ENCODE measurements around the gene MADCAM1. TPM values are rescaled to one million over a fixed set of nuclear protein-coding genes. Genes with fewer than 3 reads are reported as not detected.
A peak's percentile ranks its signal among the peaks of the same experiment; 100 is the strongest.

Gene MADCAM1
- polyA plus RNA-seq, 3 donors: 3.4 to 6.5 (median 3.6) TPM

DNA sequence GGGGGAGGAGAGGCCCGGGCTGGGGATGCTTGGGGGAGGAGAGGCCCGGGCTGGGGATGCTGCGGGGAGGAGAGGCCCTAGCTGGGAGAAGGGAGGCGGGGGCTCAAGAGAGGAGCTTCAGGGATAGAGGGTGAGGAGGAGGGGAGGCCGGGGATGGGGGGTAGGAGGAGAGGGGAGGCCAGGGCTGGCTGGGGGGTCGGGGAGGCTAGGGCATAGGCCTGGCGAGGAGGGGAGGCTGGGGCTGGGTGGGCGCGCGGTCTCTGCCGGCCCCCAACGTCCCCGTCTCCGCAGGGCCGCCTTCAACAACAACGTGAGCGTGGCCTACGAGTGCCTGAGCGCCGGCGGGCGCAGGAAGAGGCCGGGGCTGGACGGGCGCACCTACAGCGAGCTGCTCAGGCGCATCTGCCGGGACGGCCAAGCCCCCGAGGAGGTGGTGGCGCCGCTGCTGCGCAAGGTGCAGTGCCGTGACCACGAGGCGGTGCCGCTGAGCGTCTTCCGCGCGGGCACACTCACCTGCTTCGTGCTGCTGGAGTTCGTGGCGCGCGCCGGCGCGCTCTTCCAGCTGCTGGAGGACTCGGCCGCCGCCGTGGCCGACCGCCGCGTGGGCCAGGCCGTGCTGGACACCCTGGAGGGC lies 22.4 kb downstream of the MADCAM1 start:
- peak in 1 of 11 donors; percentile 50 for DNase-seq (ENCODE audit: extremely low read depth in 1 of 11, low read depth in 9 of 11, low spot score in 4 of 11)

DNA sequence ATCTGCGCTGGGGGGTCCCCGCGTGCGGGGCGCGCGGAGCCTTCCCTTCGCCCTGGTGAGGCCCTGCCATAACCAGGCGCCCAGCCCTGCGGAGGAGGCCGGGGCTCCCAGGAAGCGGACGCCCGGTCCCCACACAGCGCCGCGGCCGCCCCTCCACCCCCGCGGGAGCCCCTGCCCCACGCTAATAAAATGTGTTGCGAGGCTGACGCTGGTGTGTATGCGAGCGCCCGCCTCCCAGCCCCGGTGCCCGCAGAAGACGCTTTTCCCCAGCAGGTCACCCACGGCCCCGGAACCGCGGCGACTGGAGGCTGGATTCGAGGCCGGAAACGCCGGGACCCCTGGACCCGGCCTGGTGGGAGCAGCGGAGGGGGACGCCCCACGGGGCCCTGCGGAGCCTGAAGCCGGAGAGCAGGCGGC lies 23.2 kb downstream of the MADCAM1 start:
- no peak for DNase-seq (ENCODE audit: extremely low read depth in 1 of 11, low read depth in 9 of 11, low spot score in 4 of 11)

DNA sequence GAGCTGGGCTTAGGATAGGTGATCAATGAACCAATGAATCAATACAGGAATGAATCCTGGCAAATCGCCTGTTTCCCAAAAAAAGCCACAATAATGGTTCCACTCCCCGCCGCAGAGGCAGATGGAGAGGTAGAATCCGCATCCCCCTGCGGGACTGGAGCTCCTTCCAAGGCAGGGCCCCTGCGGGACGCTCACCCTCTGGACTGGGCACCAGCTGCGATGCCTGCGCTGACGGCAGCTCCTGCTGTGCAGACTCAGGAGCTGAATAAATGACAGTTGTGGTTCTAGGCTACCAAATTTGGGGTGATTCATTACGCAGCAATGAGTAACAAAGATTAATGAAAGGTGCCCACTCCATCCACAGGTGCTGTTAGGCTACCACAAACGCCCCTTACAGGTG lies 26.4 kb downstream of the MADCAM1 start:
- DNase-seq (ENCODE audit: extremely low read depth in 1 of 11, low read depth in 9 of 11, low spot score in 4 of 11): no peak

GRCh38 chr19:524062-524674 lies 27.9 kb downstream of the MADCAM1 start:
- no peak for DNase-seq (ENCODE audit: extremely low read depth in 1 of 11, low read depth in 9 of 11, low spot score in 4 of 11)

GRCh38 chr19:525029-525428 lies 28.7 kb downstream of the MADCAM1 start:
- no peak for DNase-seq (ENCODE audit: extremely low read depth in 1 of 11, low read depth in 9 of 11, low spot score in 4 of 11)

- DNase-seq (ENCODE audit: extremely low read depth in 1 of 11, low read depth in 9 of 11, low spot score in 4 of 11): no peak
Measured at GRCh38 chr19:525857-526419, 29.7 kb downstream of the MADCAM1 start.

DNA sequence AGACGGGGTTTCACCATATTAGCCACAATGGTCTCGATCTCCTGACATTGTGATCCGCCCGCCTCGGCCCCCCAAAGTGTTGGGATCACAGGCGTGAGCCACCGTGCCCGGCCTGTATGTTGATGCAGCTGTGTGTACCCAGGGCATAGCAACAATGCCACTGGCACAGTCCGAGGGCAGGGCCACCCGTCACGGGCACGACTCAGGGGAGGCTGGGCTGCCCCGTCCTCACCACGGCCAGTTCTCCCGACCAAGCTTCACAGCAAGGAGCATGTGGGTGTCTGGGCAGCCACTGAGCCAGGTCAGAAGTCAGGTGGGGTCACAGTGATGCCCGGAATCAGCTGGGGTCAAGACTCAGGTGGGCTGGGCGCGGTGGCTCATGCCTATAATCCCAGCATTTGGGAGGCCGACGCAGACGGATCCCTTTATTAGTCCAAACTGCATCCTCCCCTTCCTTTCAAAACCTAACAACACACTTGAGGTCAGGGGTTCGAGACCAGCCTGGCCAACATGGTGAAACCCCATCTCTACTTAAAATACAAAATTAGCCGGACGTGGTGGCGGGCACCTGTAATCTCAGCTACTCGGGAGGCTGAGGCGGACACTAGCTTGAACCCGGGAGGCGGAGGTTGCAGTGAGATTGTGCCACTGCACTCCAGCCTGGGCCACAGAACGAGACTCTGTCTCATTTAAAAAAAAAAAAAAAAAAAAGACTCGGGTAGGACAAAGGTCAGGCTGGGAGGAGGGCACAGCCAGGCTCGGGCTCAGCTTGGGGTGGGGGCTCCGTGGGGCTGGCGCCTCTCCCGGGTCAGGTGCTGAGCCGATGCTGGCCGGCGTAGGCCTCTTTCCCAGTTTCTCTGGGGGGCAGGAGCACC lies 34.1 kb downstream of the MADCAM1 start:
- DNase-seq (ENCODE audit: extremely low read depth in 1 of 11, low read depth in 9 of 11, low spot score in 4 of 11): no peak

DNA sequence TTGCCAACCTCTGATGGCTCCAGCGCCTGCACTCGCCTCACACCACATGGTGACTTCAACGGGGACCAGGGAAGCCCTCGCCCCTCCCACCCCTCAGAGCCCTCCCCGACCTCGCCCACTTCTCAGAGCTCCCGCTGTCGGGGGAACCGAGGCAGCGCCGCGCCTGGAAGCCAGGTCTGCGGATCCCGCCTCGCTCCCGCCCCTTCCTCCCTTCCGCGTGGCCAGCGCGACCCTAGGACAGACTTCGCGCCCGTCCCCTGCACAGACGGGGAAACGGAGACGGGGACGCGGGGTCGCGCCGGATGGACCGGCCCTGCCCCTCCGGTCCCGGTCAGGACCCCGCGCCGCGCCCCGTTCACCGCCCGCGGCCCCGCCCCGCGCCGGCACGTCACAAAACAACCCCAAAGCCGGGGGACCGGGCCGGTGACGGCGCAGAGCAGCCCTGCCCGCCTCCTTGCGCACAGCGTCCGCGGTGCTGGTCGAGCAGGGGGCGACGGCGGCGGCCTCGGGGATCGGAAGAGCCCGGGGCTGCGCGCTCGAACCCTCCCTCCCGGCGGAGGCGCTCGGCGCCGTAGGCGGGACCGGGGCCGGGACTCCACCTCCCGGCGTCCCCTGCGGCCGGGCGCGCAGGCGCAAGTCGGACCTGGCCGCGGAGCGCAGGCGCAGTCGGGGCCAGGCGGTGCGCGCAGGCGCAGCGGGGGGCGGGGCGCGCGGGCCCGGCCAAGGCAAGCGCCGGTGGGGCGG lies 34.9 kb downstream of the MADCAM1 start:
- DNase-seq (ENCODE audit: extremely low read depth in 1 of 11, low read depth in 9 of 11, low spot score in 4 of 11): peak in 7 of 11 donors; percentile 72 to 84 (median 83)

DNA sequence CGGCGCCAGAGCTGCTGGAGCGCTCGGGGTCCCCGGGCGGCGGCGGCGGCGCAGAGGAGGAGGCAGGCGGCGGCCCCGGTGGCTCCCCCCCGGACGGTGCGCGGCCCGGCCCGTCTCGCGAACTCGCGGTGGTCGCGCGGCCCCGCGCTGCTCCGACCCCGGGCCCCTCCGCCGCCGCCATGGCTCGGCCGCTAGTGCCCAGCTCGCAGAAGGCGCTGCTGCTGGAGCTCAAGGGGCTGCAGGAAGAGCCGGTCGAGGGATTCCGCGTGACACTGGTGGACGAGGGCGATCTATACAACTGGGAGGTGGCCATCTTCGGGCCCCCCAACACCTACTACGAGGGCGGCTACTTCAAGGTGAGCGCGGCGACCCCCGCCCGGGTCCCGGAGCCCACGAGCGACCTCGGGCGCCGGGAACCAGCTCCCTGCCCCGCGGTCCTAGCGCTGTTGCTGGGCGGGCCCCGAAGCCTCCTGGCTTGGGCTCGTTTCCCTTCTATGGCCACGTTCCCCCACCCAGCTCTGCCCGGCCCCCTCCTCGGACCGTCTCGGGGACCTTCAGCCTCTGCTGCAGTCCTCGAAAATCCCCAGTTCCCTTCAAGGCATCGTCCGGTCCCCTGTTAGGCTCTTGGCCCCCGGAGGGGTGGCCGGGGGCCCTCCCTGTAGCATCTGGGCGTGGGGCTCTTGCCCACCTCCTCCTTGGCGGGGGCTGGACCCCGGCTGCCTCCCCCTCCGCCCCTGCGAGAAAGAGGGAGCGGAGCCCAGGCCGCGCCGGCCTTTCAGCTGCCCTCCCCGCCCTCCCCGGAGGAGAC lies 35.7 kb downstream of the MADCAM1 start, which contains the start of gene CDC34:
Gene CDC34, plus strand, starts transcription at position 8 of the 808 bp plus-strand sequence. Its CDS starts 172 bp downstream, at position 180.
- no peak for DNase-seq (ENCODE audit: extremely low read depth in 1 of 11, low read depth in 9 of 11, low spot score in 4 of 11)

DNA sequence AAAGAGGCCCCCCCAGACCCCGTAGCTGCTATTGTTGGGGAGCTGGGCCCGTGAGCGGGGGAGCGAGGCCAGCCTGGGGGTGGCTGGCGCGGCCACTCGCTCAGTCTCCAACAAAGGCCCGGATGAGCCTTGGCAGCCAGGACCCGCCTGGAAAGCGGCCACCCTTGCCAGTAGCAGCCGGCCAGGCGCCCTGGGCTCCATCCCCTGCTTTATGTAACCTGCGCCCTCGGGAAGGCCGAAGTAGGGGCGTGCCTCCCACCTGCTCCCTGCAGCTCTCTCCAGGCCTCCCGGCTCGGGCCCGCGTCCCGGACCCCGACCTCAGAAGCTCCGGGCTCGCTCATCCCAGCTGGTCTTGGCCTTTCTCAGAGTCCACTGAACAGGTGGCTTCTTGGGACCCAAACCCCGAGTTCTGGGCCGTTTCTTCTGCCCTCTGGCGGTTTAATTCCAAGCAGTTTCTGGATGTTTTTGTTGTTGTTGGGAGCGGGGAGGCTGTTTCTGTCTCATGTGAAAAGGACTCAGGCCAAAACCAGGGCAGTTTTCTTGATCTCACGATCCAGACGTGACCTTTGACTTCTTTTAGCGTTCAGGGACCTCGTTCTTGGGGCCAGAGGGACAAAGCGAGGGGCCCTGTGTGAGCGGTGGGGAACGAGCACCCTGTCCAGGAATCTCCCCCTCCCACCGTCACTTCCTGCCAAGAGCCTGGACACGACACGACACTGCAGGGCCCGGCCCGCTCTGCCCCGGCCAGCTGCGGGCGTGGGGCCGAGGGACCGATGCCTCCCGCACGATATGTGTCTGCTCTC lies 36.5 kb downstream of the MADCAM1 start:
- peak in 2 of 11 donors; percentile 72 to 78 for DNase-seq (ENCODE audit: extremely low read depth in 1 of 11, low read depth in 9 of 11, low spot score in 4 of 11)

GRCh38 chr19:533364-534058 lies 37.2 kb downstream of the MADCAM1 start:
- no peak for DNase-seq (ENCODE audit: extremely low read depth in 1 of 11, low read depth in 9 of 11, low spot score in 4 of 11)

- no peak for DNase-seq (ENCODE audit: extremely low read depth in 1 of 11, low read depth in 9 of 11, low spot score in 4 of 11)
Measured at GRCh38 chr19:534088-534487, 37.8 kb downstream of the MADCAM1 start.

DNA sequence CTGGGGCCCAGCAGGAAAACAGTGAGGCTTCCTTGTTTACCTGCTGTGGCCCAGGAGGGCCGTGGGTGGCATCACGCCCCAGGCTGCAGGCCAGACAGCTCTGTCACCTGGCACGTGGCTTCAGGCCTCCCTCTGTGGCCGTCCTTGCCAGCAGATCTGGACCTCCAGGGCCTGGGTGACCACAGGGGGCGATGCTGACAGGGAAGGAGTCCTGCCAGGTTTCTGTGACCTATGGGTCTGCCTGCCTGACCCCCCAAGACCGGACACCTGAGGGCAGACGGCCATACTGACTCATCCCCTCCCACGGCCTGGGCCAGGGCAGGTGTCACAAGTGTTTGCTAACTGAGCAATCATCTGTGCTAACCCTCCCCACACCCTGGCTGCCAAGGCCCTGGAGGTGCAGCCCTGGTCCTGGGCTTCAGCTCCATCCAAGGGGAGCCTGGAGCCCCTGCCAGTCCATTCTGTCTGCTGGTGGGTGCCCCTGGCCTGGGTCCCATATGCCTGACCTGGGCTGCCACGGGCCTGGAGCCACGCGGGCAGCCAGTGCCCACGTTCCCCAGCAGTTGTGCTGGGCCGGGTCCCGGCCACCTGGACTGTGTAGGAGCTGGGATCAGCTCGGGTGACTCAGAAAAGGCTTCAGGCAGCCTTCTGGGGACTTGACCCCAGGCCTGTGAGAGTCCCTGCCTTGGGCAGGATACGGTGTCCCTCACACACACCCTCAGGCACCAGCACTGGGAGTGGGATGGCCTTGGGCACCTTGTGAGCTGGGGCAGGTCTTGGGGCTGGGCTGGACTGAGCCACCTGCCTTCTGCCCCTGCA lies 38.9 kb downstream of the MADCAM1 start:
- DNase-seq (ENCODE audit: extremely low read depth in 1 of 11, low read depth in 9 of 11, low spot score in 4 of 11): no peak

- DNase-seq (ENCODE audit: extremely low read depth in 1 of 11, low read depth in 9 of 11, low spot score in 4 of 11): no peak
Measured at GRCh38 chr19:536031-536880, 40.0 kb downstream of the MADCAM1 start.

DNA sequence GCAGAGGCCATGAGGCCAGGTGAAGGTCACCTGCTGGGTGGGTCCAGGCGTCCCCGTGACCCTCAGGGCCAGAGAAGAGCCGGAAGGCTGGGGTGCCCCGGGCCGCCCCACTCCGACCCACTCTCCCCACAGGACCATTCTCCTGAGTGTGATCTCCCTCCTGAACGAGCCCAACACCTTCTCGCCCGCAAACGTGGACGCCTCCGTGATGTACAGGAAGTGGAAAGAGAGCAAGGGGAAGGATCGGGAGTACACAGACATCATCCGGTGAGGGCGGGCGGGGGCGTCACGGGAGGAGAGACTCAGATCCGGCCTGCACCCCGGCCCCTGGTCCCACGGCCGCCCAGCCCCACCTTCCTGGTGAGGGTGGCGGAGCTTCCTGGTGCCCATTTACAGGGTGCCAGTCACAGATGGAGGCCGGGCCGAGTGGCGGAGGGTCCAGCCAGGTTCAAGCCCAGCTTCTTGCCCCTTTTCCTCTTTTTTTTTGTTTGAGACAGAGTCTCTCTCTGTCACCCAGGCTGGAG lies 40.7 kb downstream of the MADCAM1 start:
- no peak for DNase-seq (ENCODE audit: extremely low read depth in 1 of 11, low read depth in 9 of 11, low spot score in 4 of 11)
